OCI-LY7 (cell line): ENCODE data around the gene FARP2. TPM values are rescaled to one million over a fixed set of nuclear protein-coding genes. Genes with fewer than 3 reads are reported as not detected.

Experiments used
- BruUV-seq: library from RNA; stranded (reverse); fragments of 400-500 nt; replicated peaks from 2 replicates; lab custom pipeline; 2021; lab: Mats Ljungman, UMichigan
- CTCF ChIA-PET: fragments of 300-600 bp; sonication (Branson Sonifier 250); formaldehyde crosslinking; loops from one replicate; lab custom pipeline; 2022; ENCODE audit warnings: antibody characterized with exemption; ENCODE audit not compliant: unreplicated experiment; lab: Charles Lee
- POLR2A ChIA-PET: fragments of 300-600 bp; sonication (Branson Sonifier 250); formaldehyde crosslinking; loops from one replicate; lab custom pipeline; 2022; ENCODE audit warnings: antibody characterized with exemption; lab: Charles Lee
- DNase-seq: peaks from one replicate; pipeline ENCODE4 v3.0.0-alpha.2; 2015; ENCODE audit warnings: low spot score
- H2AFZ ChIP-seq: fragments of 200-600 bp; sonication (generic), shearing (Covaris generic); 2 replicates; pipeline ENCODE4 v1.6.1; 2014; ENCODE audit warnings: mild to moderate bottlenecking, antibody characterized with exemption, low read length, moderate library complexity
- H3K27ac ChIP-seq: fragments of 200-600 bp; sonication (generic); 2 replicates; pipeline ENCODE4 v1.5.1; 2014; ENCODE audit warnings: mixed run types, low read depth, mild to moderate bottlenecking, moderate library complexity, low read length, inconsistent platforms; ENCODE audit not compliant: poor library complexity, severe bottlenecking
- H3K36me3 ChIP-seq: fragments of 200-600 bp; sonication (generic); 2 replicates; pipeline ENCODE4 v1.6.1; 2014; ENCODE audit warnings: mild to moderate bottlenecking, antibody characterized with exemption, low read length, moderate library complexity, mixed read lengths; ENCODE audit not compliant: insufficient read depth
- H3K4me1 ChIP-seq: fragments of 200-600 bp; sonication (generic); 2 replicates; pipeline ENCODE4 v1.5.1; 2014; ENCODE audit warnings: mild to moderate bottlenecking, low read length; ENCODE audit not compliant: insufficient read depth, poor library complexity, severe bottlenecking
- H3K4me2 ChIP-seq: fragments of 200-600 bp; sonication (generic); 2 replicates; pipeline ENCODE4 v1.6.1; 2014; ENCODE audit warnings: mild to moderate bottlenecking, low read length
- H3K4me3 ChIP-seq: fragments of 200-600 bp; sonication (generic); 2 replicates; pipeline ENCODE4 v1.5.1; 2014; ENCODE audit warnings: mild to moderate bottlenecking, low read depth, low read length; ENCODE audit not compliant: poor library complexity, severe bottlenecking
- H3K79me2 ChIP-seq: fragments of 200-600 bp; sonication (generic); 2 replicates; pipeline ENCODE4 v1.6.1; 2016; ENCODE audit warnings: low read depth, mild to moderate bottlenecking, low read length, moderate library complexity, mixed read lengths; ENCODE audit not compliant: insufficient read depth
- H3K9me2 ChIP-seq: fragments of 200-600 bp; sonication (generic); 2 replicates; pipeline ENCODE4 v1.6.1; 2016; ENCODE audit warnings: mild to moderate bottlenecking, low read length, mixed read lengths; ENCODE audit not compliant: insufficient read depth
- H3K9me3 ChIP-seq: fragments of 200-600 bp; sonication (generic); 2 replicates; pipeline ENCODE4 v1.6.1; 2014; ENCODE audit warnings: mild to moderate bottlenecking, mixed run types, low read length, mixed read lengths
- H4K20me1 ChIP-seq: fragments of 200-600 bp; sonication (generic); 2 replicates; pipeline ENCODE4 v1.6.1; 2014; ENCODE audit warnings: mild to moderate bottlenecking, antibody characterized with exemption, low read length, moderate library complexity, mixed read lengths; ENCODE audit not compliant: insufficient read depth
- CTCF ChIP-seq: fragments of 200-600 bp; sonication (generic); conservative IDR thresholded peaks from 2 replicates; pipeline ENCODE4 v1.5.1; 2014; ENCODE audit warnings: mild to moderate bottlenecking, antibody characterized with exemption, low read length, moderate library complexity, mixed read lengths
- EZH2phosphoT487 ChIP-seq: fragments of 200-600 bp; sonication (generic); IDR thresholded peaks from 2 replicates; pipeline ENCODE4 v1.6.1; 2018; ENCODE audit warnings: low read depth, borderline replicate concordance, mild to moderate bottlenecking, mixed run types, antibody characterized with exemption, low read length, moderate library complexity, mixed read lengths
- intact Hi-C: fragments of 100-400 bp; cut with micrococcal nuclease; formaldehyde crosslinking; loops from one replicate; pipeline ENCODE4 v1.10.0; 2022; ENCODE audit not compliant: unreplicated experiment
- total RNA-seq, 2 experiments: library from RNA; depleted of rRNA in 1 of 2; stranded (reverse); fragments of >200 nt in 1 of 2; shearing (Covaris generic) in 1 of 2; gene quantifications; 2 replicates each; pipeline ENCODE4 v1.2.3, GENCODE V29; 2014 to 2022

Gene FARP2
- total RNA-seq, 2 experiments from 2014 or later: 33.6 to 52.7 TPM

- Histone ChIP-seq H3K9me3 (no peaks in the 10 kb centered on the region), H3K9me2 (no peaks in the 10 kb centered on the region), H2AFZ (no peak overlapping the region), H4K20me1 (peaks cover 40% of the 10 kb centered on the region), H3K4me1 (peaks cover 6% of the 10 kb centered on the region), H3K36me3 (peaks cover 83% of the 10 kb centered on the region), H3K27ac (no peak overlapping the region), H3K4me2 (no peak overlapping the region), H3K4me3 (no peak overlapping the region), H3K79me2 (peaks cover 13% of the 10 kb centered on the region; the same call in 1 of the 2 replicates)
- ChIA-PET CTCF (no interaction called here), POLR2A (no interaction called here)
- no TSS peak for BruUV-seq
- no peak for DNase-seq
- TF ChIP-seq CTCF (no peak), EZH2phosphoT487 (no peak)
- intact Hi-C loops: no loop called here
Measured at GRCh38 chr2:241329669-241330615, 26.1 kb upstream of the FARP2 start.

GRCh38 chr2:241330616-241330981 is 25.5 kb upstream of the FARP2 start:
- Histone ChIP-seq H3K36me3 (peaks cover 83% of the 10 kb centered on the region), H3K4me3 (no peak overlapping the region), H3K4me2 (no peak overlapping the region), H2AFZ (no peak overlapping the region), H3K27ac (no peak overlapping the region), H3K9me2 (no peaks in the 10 kb centered on the region), H3K9me3 (no peaks in the 10 kb centered on the region), H3K4me1 (peaks cover 10% of the 10 kb centered on the region), H3K79me2 (peaks cover 6% of the 10 kb centered on the region; the same call in 1 of the 2 replicates), H4K20me1 (peaks cover 40% of the 10 kb centered on the region)
- ChIA-PET POLR2A (no interaction called here), CTCF (no interaction called here)
- intact Hi-C loops: no loop called here
- no TSS peak for BruUV-seq
- DNase-seq: no peak
- TF ChIP-seq EZH2phosphoT487 (no peak), CTCF (no peak)

GRCh38 chr2:241334813-241335212 is 21.3 kb upstream of the FARP2 start:
- BruUV-seq: no TSS peak
- no peak for DNase-seq
- H3K9me2 ChIP-seq: no peaks in the 10 kb centered on the region
- H3K79me2 ChIP-seq: peaks cover 9% of the 10 kb centered on the region; the same call in 1 of the 2 replicates
- CTCF ChIA-PET: no interaction called here
- H3K27ac ChIP-seq: no peak overlapping the region
- no peaks in the 10 kb centered on the region for H3K9me3 ChIP-seq
- no peak for TF ChIP-seq CTCF
- no peak for TF ChIP-seq EZH2phosphoT487
- H3K4me1 ChIP-seq: peaks cover 35% of the 10 kb centered on the region
- POLR2A ChIA-PET: no interaction called here
- H3K4me3 ChIP-seq: no peak overlapping the region
- intact Hi-C loops: no loop called here
- H2AFZ ChIP-seq: no peak overlapping the region
- no peak overlapping the region for H3K4me2 ChIP-seq
- peaks cover 73% of the 10 kb centered on the region for H3K36me3 ChIP-seq
- peaks cover 54% of the 10 kb centered on the region for H4K20me1 ChIP-seq
